Body of pancreas (tissue), 4 donors: Measurements from ENCODE around the gene NKTR. TPM values are rescaled to one million over a fixed set of nuclear protein-coding genes. Genes with fewer than 3 reads are reported as not detected.

Source experiments
- ATAC-seq: fragments of 150-250 bp; one replicate; pipeline ENCODE4 v1.9.1; 2016
- DNase-seq, 4 donors: peaks; one replicate each; pipeline ENCODE4 v3.0.0-alpha.2; 2019
- H3K27ac ChIP-seq, 4 donors: fragments of 200-600 bp; sonication (generic); 1 replicate in 3 of 4; 2 replicates in 1 of 4; pipeline versions ENCODE4 v1.5.1 to v1.6.1; 2016 to 2019; ENCODE audit warnings: mild to moderate bottlenecking in 1 of 4, mixed read lengths in 1 of 4, moderate library complexity in 1 of 4
- H3K27me3 ChIP-seq, 2 donors: fragments of 200-600 bp; sonication (generic); one replicate each; pipeline ENCODE4 v1.6.0; 2016; ENCODE audit warnings: mild to moderate bottlenecking in 1 of 2
- H3K36me3 ChIP-seq, 2 donors: fragments of 200-600 bp; sonication (generic); replicated peaks in 1 of 2; 2 replicates each; pipeline ENCODE4 v1.5.1; 2016; ENCODE audit warnings: low read depth in 2 of 2; ENCODE audit not compliant: insufficient read depth in 1 of 2
- H3K4me1 ChIP-seq: fragments of 200-600 bp; sonication (generic); one replicate; pipeline ENCODE4 v1.6.0; 2016
- H3K4me3 ChIP-seq, 2 donors: fragments of 200-600 bp; sonication (generic); 1 replicate in 1 of 2; 2 replicates in 1 of 2; pipeline ENCODE4 v1.5.1; 2016 to 2019
- H3K9me3 ChIP-seq, 3 donors: fragments of 200-600 bp; sonication (generic); 1 replicate in 2 of 3; 2 replicates in 1 of 3; pipeline ENCODE4 v1.5.1; 2016
- CTCF ChIP-seq, 7 experiments: fragments of 450-650 bp in 4 of 7; fragments of 200-600 bp in 3 of 7; sonication (generic) in 3 of 7; IDR thresholded peaks; one replicate each; pipeline ENCODE4 v1.5.1; 2016 to 2019; ENCODE audit warnings: antibody characterized with exemption in 7 of 7
- POLR2A ChIP-seq, 3 donors: fragments of 450-650 bp; IDR thresholded peaks; one replicate each; pipeline ENCODE4 v1.6.1; 2016; ENCODE audit warnings: antibody characterized with exemption in 3 of 3, mild to moderate bottlenecking in 2 of 3
- WGBS, 2 donors: methylation state at CpG; one replicate each; pipeline ENCODE4 v1.1.5; 2017; 5-methylcytosine and 5-hydroxymethylcytosine counted together
- intact Hi-C: fragments of 100-400 bp; cut with DNase I; formaldehyde crosslinking; loops from one replicate; pipeline ENCODE4 v1.15.1; 2023
- total RNA-seq, 2 donors: library from RNA; depleted of rRNA; stranded (reverse); fragments of >200 nt; gene quantifications; one replicate each; pipeline ENCODE4 v1.1.0, GENCODE V29; 2016

Gene NKTR
- total RNA-seq, 2 donors from 2014 or later = 115 to 128 TPM

DNA sequence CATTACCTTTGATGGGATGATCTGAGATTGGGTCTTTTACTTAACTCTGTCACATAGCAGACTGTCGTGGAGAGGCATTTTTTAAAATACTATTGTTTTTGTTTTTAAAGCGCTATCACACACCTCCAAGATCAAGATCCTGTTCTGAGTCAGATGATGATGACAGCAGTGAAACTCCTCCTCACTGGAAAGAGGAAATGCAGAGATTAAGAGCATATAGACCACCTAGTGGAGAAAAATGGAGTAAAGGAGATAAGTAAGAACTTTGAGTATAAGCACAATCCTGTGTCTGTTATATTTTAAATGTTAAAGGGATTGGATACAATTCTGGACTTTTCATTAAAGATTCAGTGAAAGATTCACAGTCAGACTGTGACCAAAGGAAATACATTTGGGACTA lies 34.6 kb downstream of the NKTR start:
- Histone ChIP-seq H3K27ac (no peak overlapping the region), H3K4me1 (no peaks in the 10 kb centered on the region), H3K27me3 (no peaks in the 10 kb centered on the region), H3K36me3 (peaks cover 34 to 49% of the 10 kb centered on the region in 2 donors), H3K9me3 (no peaks in the 10 kb centered on the region), H3K4me3 (no peak overlapping the region)
- intact Hi-C loops = no loop called here
- ATAC-seq (no peak), DNase-seq (no peak)
- TF ChIP-seq CTCF (IDR thresholded peaks at IDR 0.05) = no peak
- no peak for TF ChIP-seq POLR2A (IDR thresholded peaks at IDR 0.05)
- WGBS, 2 donors = 79 to 90% methylated on average over 2 of the region's 2 CpGs

GRCh38 chr3:42637001-42637400 lies 36.5 kb downstream of the NKTR start:
- Histone ChIP-seq H3K4me3 (no peak overlapping the region), H3K4me1 (no peaks in the 10 kb centered on the region), H3K27ac (no peak overlapping the region), H3K9me3 (no peaks in the 10 kb centered on the region), H3K27me3 (no peaks in the 10 kb centered on the region), H3K36me3 (peaks cover 34 to 44% of the 10 kb centered on the region in 2 donors)
- intact Hi-C loops = no loop called here
- TF ChIP-seq CTCF (IDR thresholded peaks at IDR 0.05) (no peak), POLR2A (IDR thresholded peaks at IDR 0.05) (no peak)
- ATAC-seq (no peak), DNase-seq (no peak)
- 79 to 83% methylated on average over 6 of the region's 6 CpGs for WGBS, 2 donors

DNA sequence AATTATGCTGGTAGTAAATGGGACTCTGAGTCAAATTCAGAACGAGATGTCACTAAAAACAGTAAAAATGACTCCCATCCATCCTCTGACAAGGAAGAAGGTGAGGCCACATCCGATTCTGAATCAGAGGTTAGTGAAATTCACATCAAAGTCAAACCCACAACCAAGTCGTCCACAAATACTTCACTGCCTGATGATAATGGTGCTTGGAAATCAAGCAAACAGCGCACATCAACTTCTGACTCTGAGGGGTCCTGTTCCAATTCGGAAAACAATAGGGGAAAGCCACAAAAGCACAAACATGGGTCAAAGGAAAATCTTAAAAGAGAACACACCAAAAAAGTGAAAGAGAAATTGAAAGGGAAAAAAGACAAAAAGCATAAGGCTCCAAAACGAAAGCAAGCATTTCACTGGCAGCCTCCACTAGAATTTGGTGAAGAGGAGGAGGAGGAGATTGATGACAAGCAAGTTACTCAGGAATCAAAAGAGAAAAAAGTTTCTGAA lies 37.9 kb downstream of the NKTR start:
- TF ChIP-seq CTCF (IDR thresholded peaks at IDR 0.05) = no peak
- no peak for TF ChIP-seq POLR2A (IDR thresholded peaks at IDR 0.05)
- Histone ChIP-seq H3K27ac (no peak overlapping the region), H3K4me3 (no peak overlapping the region), H3K27me3 (no peaks in the 10 kb centered on the region), H3K4me1 (no peaks in the 10 kb centered on the region), H3K36me3 (peaks cover 25 to 46% of the 10 kb centered on the region in 2 donors), H3K9me3 (no peaks in the 10 kb centered on the region)
- ATAC-seq = no peak
- no peak for DNase-seq
- 82 to 88% methylated on average over 6 of the region's 6 CpGs for WGBS, 2 donors
- intact Hi-C loops = no loop called here

- H3K4me1 ChIP-seq = no peaks in the 10 kb centered on the region
- ATAC-seq (no peak), DNase-seq (no peak)
- no peak overlapping the region for H3K27ac ChIP-seq
- no peaks in the 10 kb centered on the region for H3K27me3 ChIP-seq
- intact Hi-C loops = no loop called here
- TF ChIP-seq POLR2A (IDR thresholded peaks at IDR 0.05) (no peak), CTCF (IDR thresholded peaks at IDR 0.05) (no peak)
- peaks cover 22 to 47% of the 10 kb centered on the region in 2 donors for H3K36me3 ChIP-seq
- H3K9me3 ChIP-seq = no peaks in the 10 kb centered on the region
- 78 to 87% methylated on average over 6 of the region's 6 CpGs for WGBS, 2 donors
- no peak overlapping the region for H3K4me3 ChIP-seq
Observed at GRCh38 chr3:42639192-42639591, 38.7 kb downstream of the NKTR start.

DNA sequence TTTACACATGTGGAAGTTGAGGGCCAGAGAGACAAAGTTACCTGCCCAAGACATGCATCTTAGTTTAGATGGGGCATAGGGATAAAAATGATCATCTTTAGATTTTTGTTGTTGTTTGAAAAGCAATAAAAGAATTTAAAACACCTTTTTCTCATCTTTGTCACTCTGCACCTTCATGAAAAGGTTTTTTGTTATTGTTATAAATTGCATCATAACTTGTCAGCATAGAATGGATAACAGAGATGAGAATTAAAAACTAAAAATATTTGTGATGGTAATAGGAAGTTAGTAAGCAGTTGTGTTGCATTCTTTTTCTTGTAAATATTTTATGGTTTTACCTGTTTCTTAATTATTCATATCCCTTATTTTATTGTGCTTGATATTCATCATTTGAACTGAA lies 39.6 kb downstream of the NKTR start:
- no peaks in the 10 kb centered on the region for H3K9me3 ChIP-seq
- TF ChIP-seq CTCF (IDR thresholded peaks at IDR 0.05) (no peak), POLR2A (IDR thresholded peaks at IDR 0.05) (no peak)
- intact Hi-C loops = no loop called here
- H3K27ac ChIP-seq = no peak overlapping the region
- peaks cover 22 to 49% of the 10 kb centered on the region in 2 donors for H3K36me3 ChIP-seq
- no peak overlapping the region for H3K4me3 ChIP-seq
- H3K4me1 ChIP-seq = no peaks in the 10 kb centered on the region
- no peaks in the 10 kb centered on the region for H3K27me3 ChIP-seq
- DNase-seq = no peak
- ATAC-seq = no peak
